Activated CD8-positive, alpha-beta T cell treated with anti-CD3 and anti-CD28 coated beads, Interleukin-2, amount 10 ng/mL, durations not matched to agents 7 days and 5 days (primary cell): ENCODE results near the gene ZFR2. TPM values are rescaled to one million over a fixed set of nuclear protein-coding genes. Genes with fewer than 3 reads are reported as not detected.

ENCODE experiments used
- ATAC-seq: fragments of 150-1000 bp; cut with Tn5 transposase; one replicate; pipeline ENCODE4 v1.10.0; 2021; ENCODE audit warnings: moderate library complexity
- CTCF ChIA-PET: fragments of 350-600 bp; sonication (Branson Sonifier 250); formaldehyde crosslinking; loops from one replicate; lab custom pipeline; 2021; ENCODE audit warnings: antibody characterized with exemption; lab: Charles Lee
- POLR2A ChIA-PET: fragments of 350-600 bp; sonication (Branson Sonifier 250); formaldehyde crosslinking; loops from one replicate; lab custom pipeline; 2021; ENCODE audit warnings: antibody characterized with exemption; lab: Charles Lee
- DNase-seq: peaks from one replicate; pipeline ENCODE4 v3.0.0-alpha.2; 2020
- H3K27ac Mint-ChIP-seq: one replicate; pipeline ENCODE4 v1.8.0; 2021; ENCODE audit warnings: mild to moderate bottlenecking, mixed read lengths
- H3K27me3 Mint-ChIP-seq: one replicate; pipeline ENCODE4 v1.8.0; 2021; ENCODE audit warnings: low read depth, mixed read lengths
- H3K36me3 Mint-ChIP-seq: one replicate; pipeline ENCODE4 v1.8.0; 2021; ENCODE audit warnings: low read depth, mixed read lengths
- H3K4me1 Mint-ChIP-seq: one replicate; pipeline ENCODE4 v1.8.0; 2021; ENCODE audit warnings: low read depth, mixed read lengths
- H3K4me3 Mint-ChIP-seq: one replicate; pipeline ENCODE4 v1.8.0; 2021; ENCODE audit warnings: mild to moderate bottlenecking, mixed read lengths
- H3K9me3 Mint-ChIP-seq: one replicate; pipeline ENCODE4 v1.8.0; 2022; ENCODE audit warnings: mixed read lengths; ENCODE audit not compliant: insufficient read depth
- total RNA-seq, 2 experiments: library from RNA; stranded (reverse); gene quantifications; one replicate each; pipeline ENCODE4 v1.2.3, GENCODE V29; 2021

ZFR2 gene
- total RNA-seq, 2 experiments from 2014 or later, result 0.24 to 0.42 TPM

DNA sequence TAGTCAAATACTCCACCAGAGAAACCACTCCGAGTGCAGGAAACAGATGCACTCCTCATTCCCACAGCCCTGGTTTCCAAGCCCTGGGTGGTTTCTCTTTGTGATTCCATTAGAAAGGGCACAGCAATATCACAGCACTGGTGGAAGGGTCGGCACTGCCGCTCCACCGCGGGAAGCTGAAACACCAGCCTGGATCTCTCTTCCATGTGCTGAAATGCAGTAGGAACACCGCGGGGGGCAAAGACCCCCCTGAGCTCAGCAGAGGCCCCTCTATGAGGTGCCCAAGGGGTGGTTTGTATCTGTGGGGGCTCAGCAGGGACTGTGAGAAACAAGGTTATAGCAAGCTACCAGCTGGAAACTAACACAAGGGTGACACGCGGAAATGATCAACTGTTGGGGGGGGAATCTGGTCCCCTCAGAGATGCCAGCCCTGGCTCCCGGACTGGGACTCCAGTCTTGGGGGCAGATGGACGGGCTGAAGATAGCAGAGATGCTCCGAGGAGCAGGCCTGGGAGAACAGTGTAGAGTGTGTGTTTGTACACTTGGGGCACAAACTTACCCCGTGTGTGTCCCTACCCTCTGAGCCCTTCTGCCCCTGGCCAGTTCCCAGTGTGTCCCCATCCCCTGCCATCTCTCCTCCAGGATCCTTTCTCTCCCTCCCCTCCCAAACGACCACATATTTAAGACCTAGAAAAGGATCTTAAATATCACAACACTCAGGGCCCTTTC is 1.8 kb downstream of the ZFR2 start:
- no peak overlapping the region for H3K27ac Mint-ChIP-seq
- H3K36me3 Mint-ChIP-seq, result no peaks in the 10 kb centered on the region
- POLR2A ChIA-PET, result no interaction called here
- H3K4me1 Mint-ChIP-seq, result peaks cover 6% of the 10 kb centered on the region
- H3K27me3 Mint-ChIP-seq, result peaks cover 28% of the 10 kb centered on the region
- DNase-seq (no peak), ATAC-seq (no peak)
- no peaks in the 10 kb centered on the region for H3K9me3 Mint-ChIP-seq
- CTCF ChIA-PET, result no interaction called here
- H3K4me3 Mint-ChIP-seq, result no peak overlapping the region

DNA sequence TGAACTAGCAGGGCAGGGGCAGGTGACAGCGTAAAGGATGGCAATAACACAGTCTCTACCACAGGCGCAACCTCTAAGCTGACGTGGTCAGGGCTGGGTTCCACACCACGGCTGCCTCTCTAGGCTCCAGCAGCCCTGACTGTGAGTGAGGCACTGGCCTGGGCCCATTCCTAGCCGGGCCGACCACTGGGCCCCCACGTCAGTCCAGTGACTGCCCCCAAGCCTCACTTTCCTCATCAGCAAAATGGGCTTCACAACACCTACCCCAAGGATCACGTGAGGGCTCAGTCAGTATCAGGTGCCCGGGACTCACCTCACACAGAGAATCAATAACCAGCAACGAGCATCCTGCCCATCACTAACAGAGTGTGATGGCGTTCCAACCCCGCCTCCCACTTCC is 5.2 kb downstream of the ZFR2 start:
- ATAC-seq (no peak), DNase-seq (no peak)
- no peaks in the 10 kb centered on the region for H3K4me1 Mint-ChIP-seq
- no peak overlapping the region for H3K27ac Mint-ChIP-seq
- H3K36me3 Mint-ChIP-seq, result no peaks in the 10 kb centered on the region
- ChIA-PET POLR2A (no interaction called here), CTCF (no interaction called here)
- peaks cover 20% of the 10 kb centered on the region for H3K27me3 Mint-ChIP-seq
- no peak overlapping the region for H3K4me3 Mint-ChIP-seq
- no peaks in the 10 kb centered on the region for H3K9me3 Mint-ChIP-seq

DNA sequence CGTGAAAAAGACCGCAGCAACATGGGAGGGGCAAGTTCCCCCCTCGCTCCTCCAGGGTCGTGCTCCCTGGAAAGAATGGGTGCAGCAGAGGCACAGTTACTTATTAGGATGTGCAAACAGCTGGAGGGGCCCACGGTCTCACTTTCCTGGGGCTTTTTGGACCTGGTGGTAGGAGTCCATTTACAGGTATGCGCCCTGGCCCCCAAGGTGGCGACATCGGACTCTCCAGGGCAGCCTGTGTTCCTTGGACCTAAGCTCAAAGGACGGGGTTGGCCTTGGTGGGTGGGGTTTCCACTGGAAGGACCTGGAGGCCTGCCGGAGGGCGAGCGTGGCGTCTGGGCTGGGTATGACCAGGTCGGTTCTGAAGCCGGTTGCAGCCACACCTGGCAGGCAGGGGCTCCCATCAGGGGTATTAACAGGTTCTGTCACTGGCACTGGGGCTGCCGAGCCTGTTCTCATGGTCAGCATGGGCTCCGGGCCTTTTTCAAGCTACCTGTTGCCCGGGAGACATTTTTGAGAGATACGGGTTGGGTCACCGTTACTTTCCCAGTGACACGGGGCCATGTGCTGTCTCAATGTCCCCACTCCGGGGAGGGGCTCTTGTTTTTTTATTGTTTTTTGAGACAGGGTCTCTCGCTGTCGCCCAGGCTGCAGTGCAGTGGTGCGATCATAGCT is 5.9 kb downstream of the ZFR2 start:
- Mint-ChIP-seq H3K4me1 (no peaks in the 10 kb centered on the region), H3K27ac (no peak overlapping the region), H3K9me3 (no peaks in the 10 kb centered on the region), H3K36me3 (no peaks in the 10 kb centered on the region), H3K27me3 (peaks cover 16% of the 10 kb centered on the region), H3K4me3 (no peak overlapping the region)
- CTCF ChIA-PET, result interaction anchor here (1.0 kb wide), 1 partner anchor 26 kb away, joined by 3 read pairs; no protein-coding TSS in a partner anchor
- POLR2A ChIA-PET, result no interaction called here
- DNase-seq, result no peak
- ATAC-seq, result no peak

DNA sequence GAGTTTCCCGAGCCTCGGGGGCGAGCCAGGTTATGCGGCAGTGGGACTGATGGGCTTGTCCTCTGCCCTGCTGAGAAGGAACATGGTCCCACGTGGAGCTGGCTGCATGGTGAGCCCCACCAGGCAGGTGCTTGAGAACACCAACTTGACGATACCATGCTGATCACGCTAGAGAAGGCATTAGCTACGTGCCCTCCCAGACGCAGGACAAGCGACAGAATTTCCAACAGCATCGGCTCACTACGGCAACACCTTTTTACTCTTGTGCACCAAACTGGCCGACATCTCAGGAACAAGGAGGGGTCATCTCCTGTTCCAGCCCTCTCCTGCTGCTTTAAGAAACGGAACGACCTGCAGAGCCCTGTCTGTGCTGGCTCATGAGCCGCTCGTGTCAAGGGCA is 8.3 kb downstream of the ZFR2 start:
- no peaks in the 10 kb centered on the region for H3K4me1 Mint-ChIP-seq
- POLR2A ChIA-PET, result no interaction called here
- CTCF ChIA-PET, result no interaction called here

DNA sequence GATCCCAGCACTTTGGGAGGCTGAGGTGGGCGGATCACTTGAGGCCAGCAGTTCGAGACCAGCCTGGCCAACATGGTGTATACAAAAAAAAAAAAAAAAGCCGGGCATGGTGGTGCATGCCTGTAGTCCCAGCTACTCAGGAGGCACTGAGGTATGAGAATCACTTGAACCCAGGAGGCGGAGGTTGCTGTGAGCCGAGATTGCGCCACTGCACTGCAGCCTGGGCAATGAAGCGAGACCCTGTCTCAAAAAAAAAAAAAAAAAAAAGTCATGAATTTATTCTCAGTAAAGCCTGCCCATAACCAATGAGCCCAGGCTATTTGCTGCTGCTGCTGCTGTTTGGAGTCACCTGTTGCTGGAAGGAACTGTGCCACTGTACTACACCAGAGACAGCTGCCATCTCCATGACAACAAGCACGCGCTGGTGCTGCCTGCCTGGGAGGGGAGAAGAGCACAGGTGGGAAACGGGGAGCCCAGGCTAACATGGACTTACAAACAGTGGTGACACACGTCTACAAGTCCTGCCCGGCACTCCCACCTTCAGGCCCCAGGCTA is 11.3 kb downstream of the ZFR2 start:
- Mint-ChIP-seq H3K4me1 (no peaks in the 10 kb centered on the region), H3K4me3 (no peak overlapping the region), H3K27me3 (no peaks in the 10 kb centered on the region), H3K27ac (no peak overlapping the region), H3K9me3 (peaks cover under 1% of the 10 kb centered on the region), H3K36me3 (no peaks in the 10 kb centered on the region)
- no peak for DNase-seq
- ChIA-PET POLR2A (no interaction called here), CTCF (no interaction called here)
- no peak for ATAC-seq

More for the DNA sequence above, 8.3 kb downstream of the ZFR2 start:
- ATAC-seq, result no peak
- no peak overlapping the region for H3K4me3 Mint-ChIP-seq
- DNase-seq, result no peak
- no peaks in the 10 kb centered on the region for H3K9me3 Mint-ChIP-seq
- no peak overlapping the region for H3K27ac Mint-ChIP-seq
- H3K36me3 Mint-ChIP-seq, result no peaks in the 10 kb centered on the region
- no peaks in the 10 kb centered on the region for H3K27me3 Mint-ChIP-seq

DNA sequence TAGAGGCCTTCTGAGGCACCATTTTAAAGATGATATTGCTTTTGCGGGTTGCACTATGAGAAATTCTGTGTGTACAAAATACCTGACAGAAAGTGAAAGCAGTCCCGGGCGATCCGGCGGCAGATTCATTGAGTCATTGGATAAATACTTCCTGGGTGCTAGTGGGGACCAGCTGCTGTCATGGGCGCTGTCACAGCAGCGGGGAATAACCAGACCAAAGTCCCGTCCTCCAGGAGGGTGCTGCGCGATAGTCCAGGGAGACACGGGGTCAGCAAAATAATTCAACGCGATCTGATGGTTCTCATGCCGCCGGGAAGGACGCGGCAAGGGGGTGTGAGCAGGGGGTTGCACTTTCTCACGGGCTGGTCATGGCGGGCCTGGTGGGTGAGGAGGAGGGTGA is 13.5 kb downstream of the ZFR2 start:
- Mint-ChIP-seq H3K36me3 (no peaks in the 10 kb centered on the region), H3K4me1 (no peaks in the 10 kb centered on the region), H3K4me3 (no peak overlapping the region), H3K27ac (no peak overlapping the region), H3K27me3 (no peaks in the 10 kb centered on the region), H3K9me3 (peaks cover 6% of the 10 kb centered on the region)
- CTCF ChIA-PET, result no interaction called here
- POLR2A ChIA-PET, result no interaction called here
- DNase-seq (no peak), ATAC-seq (no peak)

DNA sequence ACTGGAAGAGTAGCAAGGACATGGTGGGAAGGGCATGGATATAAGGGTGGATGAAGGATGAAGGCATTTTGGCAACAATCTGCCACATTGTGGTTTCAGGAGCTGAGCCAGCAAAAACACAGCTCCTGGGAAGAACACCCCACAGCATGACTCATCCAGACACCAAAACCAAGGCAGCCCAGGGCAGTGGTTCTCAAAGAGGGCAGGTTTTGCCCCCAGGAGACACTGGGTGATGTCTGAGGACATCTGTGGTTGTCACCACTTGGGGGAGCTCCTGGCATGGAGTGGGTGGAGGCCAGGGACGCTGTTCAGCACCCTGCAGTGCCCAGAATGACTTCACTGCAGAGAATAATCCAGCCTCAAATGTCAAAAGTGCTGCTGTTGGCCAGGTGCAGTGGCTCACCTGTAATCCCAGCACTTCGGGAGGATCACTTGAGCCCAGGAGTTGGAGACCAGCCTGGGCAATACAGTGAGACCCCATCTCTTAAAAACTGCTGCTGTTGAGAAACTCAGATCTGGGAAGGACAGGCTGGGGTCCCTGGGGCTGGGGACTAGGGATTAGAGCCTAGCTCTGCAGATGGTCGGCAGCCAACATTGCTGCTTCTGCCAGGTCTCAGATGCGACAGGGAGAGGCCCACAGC is 16.1 kb downstream of the ZFR2 start:
- CTCF ChIA-PET, result interaction anchor here (0.9 kb wide), 1 partner anchor 64 kb away, joined by 3 read pairs; no protein-coding TSS in a partner anchor
- no peak for ATAC-seq
- POLR2A ChIA-PET, result no interaction called here
- Mint-ChIP-seq H3K9me3 (peaks cover 10% of the 10 kb centered on the region), H3K36me3 (no peaks in the 10 kb centered on the region), H3K4me1 (no peaks in the 10 kb centered on the region), H3K4me3 (no peak overlapping the region), H3K27me3 (no peaks in the 10 kb centered on the region), H3K27ac (no peak overlapping the region)
- peak; percentile 29 for DNase-seq

DNA sequence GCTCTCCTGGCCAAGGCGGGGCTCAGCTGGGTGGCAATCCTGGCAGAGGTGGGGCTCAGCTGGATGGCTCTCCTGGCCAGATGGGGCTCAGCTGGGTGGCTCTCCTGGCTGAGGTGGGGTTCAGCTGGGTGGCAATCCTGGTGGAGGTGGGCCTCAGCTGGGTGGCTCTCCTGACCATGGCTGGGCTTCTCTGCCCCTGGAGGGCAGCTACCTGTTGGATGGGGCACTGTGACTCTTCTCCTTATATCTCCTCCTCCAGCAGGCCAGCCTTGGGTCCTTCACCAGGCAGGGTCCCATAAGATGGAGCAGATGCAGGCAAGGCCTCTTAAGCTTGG is 16.7 kb downstream of the ZFR2 start:
- ChIA-PET POLR2A (interaction anchor here (0.5 kb wide), 1 partner anchor 68 kb away, joined by 3 read pairs; no protein-coding TSS in a partner anchor), CTCF (interaction anchor here (0.9 kb wide), 1 partner anchor 64 kb away, joined by 3 read pairs; no protein-coding TSS in a partner anchor)
- DNase-seq (no peak), ATAC-seq (no peak)
- H3K36me3 Mint-ChIP-seq, result no peaks in the 10 kb centered on the region
- no peak overlapping the region for H3K27ac Mint-ChIP-seq
- peaks cover 10% of the 10 kb centered on the region for H3K9me3 Mint-ChIP-seq
- H3K4me1 Mint-ChIP-seq, result no peaks in the 10 kb centered on the region
- H3K4me3 Mint-ChIP-seq, result no peak overlapping the region
- no peaks in the 10 kb centered on the region for H3K27me3 Mint-ChIP-seq

DNA sequence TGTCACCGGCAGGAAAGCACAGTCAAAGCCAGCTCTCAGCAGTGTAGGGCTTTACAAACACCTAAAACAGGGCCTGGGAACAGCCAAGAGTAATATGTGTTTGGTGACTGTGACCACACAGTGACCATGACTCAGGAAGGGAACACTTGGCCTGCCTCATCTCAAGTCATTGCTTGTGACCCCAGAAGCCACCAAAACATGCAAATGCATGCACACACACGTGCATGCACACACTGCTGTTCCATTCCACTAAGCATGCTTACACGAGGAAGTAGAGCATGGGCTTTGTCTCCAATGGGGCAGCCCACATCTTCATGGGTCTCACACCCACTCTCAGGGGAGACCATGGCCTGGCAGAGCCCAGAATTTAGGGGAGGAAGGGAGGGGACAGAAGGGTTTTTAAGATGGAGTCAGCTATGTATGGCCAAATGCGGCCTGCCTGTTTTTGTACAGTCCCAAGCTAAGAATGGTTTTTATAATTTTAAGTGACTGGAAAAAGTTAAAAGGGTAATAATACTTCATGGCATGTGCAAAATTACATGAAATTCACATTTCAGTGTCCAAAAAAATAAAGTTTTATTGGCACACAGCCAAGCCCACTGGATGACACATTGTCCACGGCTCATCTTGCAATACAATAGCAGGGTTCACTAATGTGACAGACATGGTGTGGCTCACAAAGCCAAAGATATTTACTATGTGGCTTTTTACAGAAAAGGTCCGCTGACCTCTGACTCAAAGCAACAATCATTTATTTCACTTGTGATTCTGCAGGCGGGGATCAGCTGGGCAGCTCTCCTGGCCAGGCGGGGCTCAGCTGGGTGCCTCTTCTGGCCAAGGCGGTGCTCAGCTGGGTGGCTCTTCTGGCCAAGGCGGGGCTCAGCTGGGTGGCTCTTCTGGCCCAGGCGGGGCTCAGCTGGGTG is 17.3 kb downstream of the ZFR2 start:
- no peak overlapping the region for H3K27ac Mint-ChIP-seq
- ATAC-seq (no peak), DNase-seq (no peak)
- CTCF ChIA-PET, result interaction anchor here (0.9 kb wide), 1 partner anchor 63 kb away, joined by 3 read pairs; no protein-coding TSS in a partner anchor
- H3K36me3 Mint-ChIP-seq, result no peaks in the 10 kb centered on the region
- H3K4me3 Mint-ChIP-seq, result no peak overlapping the region
- H3K27me3 Mint-ChIP-seq, result no peaks in the 10 kb centered on the region
- H3K9me3 Mint-ChIP-seq, result peaks cover 10% of the 10 kb centered on the region
- POLR2A ChIA-PET, result interaction anchor here (0.5 kb wide), 1 partner anchor 67 kb away, joined by 3 read pairs; no protein-coding TSS in a partner anchor
- no peaks in the 10 kb centered on the region for H3K4me1 Mint-ChIP-seq

DNA sequence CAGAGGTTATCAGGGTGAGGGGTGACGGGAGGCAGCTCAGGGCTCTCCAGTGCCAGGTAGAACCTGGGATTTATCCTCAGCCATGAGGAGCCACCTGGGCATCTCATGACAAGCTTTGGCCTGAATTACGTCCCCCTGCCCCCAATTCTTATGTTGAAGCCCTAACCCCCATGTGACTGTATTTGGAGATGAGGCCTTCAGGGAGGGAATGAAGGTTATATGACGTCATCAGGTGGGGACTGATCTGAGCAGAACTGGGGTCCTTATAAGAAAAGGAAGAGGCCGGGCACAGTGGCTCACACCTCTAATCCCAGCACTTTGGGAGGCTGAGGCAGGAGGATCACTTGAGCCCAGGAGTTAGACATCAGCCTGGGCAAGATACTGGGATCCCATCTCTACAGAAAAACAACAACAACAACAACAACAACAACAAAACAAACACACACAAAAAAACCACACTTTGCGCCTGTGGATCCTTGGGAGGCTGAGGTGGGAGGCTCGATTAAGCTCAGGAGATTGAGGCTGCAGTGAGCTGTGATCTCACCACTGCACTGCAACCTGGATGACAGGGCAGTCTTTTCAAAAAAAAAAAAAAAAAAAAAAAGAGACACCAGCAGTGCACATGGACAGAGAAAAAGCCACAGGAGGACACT is 18.4 kb downstream of the ZFR2 start:
- DNase-seq, result no peak
- Mint-ChIP-seq H3K27ac (no peak overlapping the region), H3K36me3 (no peaks in the 10 kb centered on the region), H3K4me1 (no peaks in the 10 kb centered on the region), H3K4me3 (no peak overlapping the region), H3K27me3 (no peaks in the 10 kb centered on the region), H3K9me3 (peaks cover 10% of the 10 kb centered on the region)
- CTCF ChIA-PET, result no interaction called here
- ATAC-seq, result no peak
- POLR2A ChIA-PET, result no interaction called here

DNA sequence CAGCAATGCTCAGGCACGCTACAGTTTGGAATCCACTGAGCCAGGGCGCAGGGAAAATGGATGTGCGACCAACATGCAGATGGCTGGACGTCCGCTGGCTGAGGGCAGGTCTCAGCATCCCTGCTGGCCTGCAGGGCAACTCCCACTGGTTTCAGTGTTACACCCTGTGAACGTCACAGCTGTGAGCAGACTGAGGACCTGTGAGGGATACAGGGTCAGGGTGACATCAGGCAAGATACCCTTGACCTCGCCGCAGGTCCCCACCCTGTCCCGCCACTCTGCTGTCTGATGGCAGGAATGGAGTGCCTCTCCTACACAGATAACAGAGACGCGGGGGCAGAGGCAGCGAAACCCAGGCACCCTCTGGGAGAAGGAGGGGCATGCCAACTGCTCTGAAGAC is 19.1 kb downstream of the ZFR2 start:
- H3K4me1 Mint-ChIP-seq, result no peaks in the 10 kb centered on the region
- ATAC-seq, result no peak
- H3K4me3 Mint-ChIP-seq, result no peak overlapping the region

More for the DNA sequence above, 19.1 kb downstream of the ZFR2 start:
- H3K36me3 Mint-ChIP-seq, result no peaks in the 10 kb centered on the region
- H3K27ac Mint-ChIP-seq, result no peak overlapping the region
- no peak for DNase-seq
- H3K9me3 Mint-ChIP-seq, result peaks cover 10% of the 10 kb centered on the region
- POLR2A ChIA-PET, result no interaction called here
- no peaks in the 10 kb centered on the region for H3K27me3 Mint-ChIP-seq
- CTCF ChIA-PET, result interaction anchor here (1.1 to 2.8 kb wide), 5 partner anchors 15 to 150 kb away, joined by 3 to 12 read pairs (median 3); partner anchors contain the start of genes APBA3 and MRPL54
